ENCODE data around the gene THBS1. TPM values are rescaled to one million over a fixed set of nuclear protein-coding genes. Genes with fewer than 3 reads are reported as not detected.

Gene THBS1
- total RNA-seq, 1 experiment from 2014 or later, result 37.1 TPM

- Mint-ChIP-seq H3K27ac (no peak overlapping the region), H3K4me1 (peaks cover 10% of the 10 kb centered on the region), H3K36me3 (no peaks in the 10 kb centered on the region), H3K4me3 (no peak overlapping the region), H3K27me3 (ENCODE audit: low read depth) (no peaks in the 10 kb centered on the region), H3K9me3 (no peaks in the 10 kb centered on the region)
- DNase-seq (ENCODE audit: low spot score) (no peak), ATAC-seq (no peak)
- ChIA-PET POLR2A (no interaction called here), CTCF (no interaction called here)
- no peak for TF ChIP-seq ZNF671 (CRISPR knock-in tag; IDR thresholded peaks at IDR 0.05)
- no peak for TF ChIP-seq IRF2 (CRISPR knock-in tag; IDR thresholded peaks at IDR 0.05; ENCODE audit: borderline replicate concordance, low read depth)
- TF ChIP-seq FOXP1 (CRISPR knock-in tag; IDR thresholded peaks at IDR 0.05; ENCODE audit: borderline replicate concordance), result no peak
- TF ChIP-seq HMGXB4 (CRISPR knock-in tag; IDR thresholded peaks at IDR 0.05), result no peak
- no peak for TF ChIP-seq RELA (CRISPR knock-in tag; IDR thresholded peaks at IDR 0.05; ENCODE audit: borderline replicate concordance)
- TF ChIP-seq ATF2 (CRISPR knock-in tag; IDR thresholded peaks at IDR 0.05; ENCODE audit: borderline replicate concordance, low read depth), result no peak
- TF ChIP-seq NR1H2 (CRISPR knock-in tag; IDR thresholded peaks at IDR 0.05), result no peak
- TF ChIP-seq, protein P1, sequence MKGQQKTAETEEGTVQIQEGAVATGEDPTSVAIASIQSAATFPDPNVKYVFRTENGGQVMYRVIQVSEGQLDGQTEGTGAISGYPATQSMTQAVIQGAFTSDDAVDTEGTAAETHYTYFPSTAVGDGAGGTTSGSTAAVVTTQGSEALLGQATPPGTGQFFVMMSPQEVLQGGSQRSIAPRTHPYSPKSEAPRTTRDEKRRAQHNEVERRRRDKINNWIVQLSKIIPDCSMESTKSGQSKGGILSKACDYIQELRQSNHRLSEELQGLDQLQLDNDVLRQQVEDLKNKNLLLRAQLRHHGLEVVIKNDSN (CRISPR knock-in tag; IDR thresholded peaks at IDR 0.05), result no peak
- TF ChIP-seq ZNF416 (CRISPR knock-in tag; IDR thresholded peaks at IDR 0.05), result no peak
- TF ChIP-seq ZNF219 (CRISPR knock-in tag; IDR thresholded peaks at IDR 0.05; ENCODE audit: borderline replicate concordance), result no peak
Observed at GRCh38 chr15:39551476-39551875, 29.4 kb upstream of the THBS1 start.

DNA sequence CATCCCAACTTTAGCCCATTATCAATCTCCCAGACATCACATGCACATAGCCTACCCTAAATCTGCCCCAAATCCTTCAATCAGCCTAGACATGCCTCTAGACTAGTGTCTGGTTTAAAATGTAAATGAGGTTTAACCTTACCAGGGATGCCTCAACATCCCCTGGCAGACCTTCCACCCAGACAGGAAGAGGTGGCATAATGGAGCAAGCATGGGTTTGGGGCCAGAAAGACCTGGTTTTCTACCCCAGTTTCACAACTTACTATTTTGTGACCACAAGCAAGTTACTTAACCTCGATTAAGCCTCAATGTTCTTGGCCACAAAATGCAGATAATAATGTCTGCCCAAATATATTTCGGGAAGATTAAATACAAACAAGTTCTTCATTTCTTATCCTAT lies 28.3 kb upstream of the THBS1 start:
- Mint-ChIP-seq H3K9me3 (no peaks in the 10 kb centered on the region), H3K4me1 (peaks cover 10% of the 10 kb centered on the region), H3K36me3 (no peaks in the 10 kb centered on the region), H3K27me3 (ENCODE audit: low read depth) (no peaks in the 10 kb centered on the region), H3K27ac (no peak overlapping the region), H3K4me3 (no peak overlapping the region)
- POLR2A ChIA-PET, result no interaction called here
- DNase-seq (ENCODE audit: low spot score) (no peak), ATAC-seq (no peak)
- TF ChIP-seq CREB1 (CRISPR knock-in tag; IDR thresholded peaks at IDR 0.05) (no peak), STAT6 (CRISPR knock-in tag; conservative IDR thresholded peaks at IDR 0.05; ENCODE audit: low read depth) (no peak), JAZF1 (CRISPR knock-in tag; IDR thresholded peaks at IDR 0.05) (no peak), ZNF263 (CRISPR knock-in tag; IDR thresholded peaks at IDR 0.05; ENCODE audit: low read depth) (no peak), ZSCAN18 (CRISPR knock-in tag; IDR thresholded peaks at IDR 0.05) (no peak)
- TF ChIP-seq, protein P2, sequence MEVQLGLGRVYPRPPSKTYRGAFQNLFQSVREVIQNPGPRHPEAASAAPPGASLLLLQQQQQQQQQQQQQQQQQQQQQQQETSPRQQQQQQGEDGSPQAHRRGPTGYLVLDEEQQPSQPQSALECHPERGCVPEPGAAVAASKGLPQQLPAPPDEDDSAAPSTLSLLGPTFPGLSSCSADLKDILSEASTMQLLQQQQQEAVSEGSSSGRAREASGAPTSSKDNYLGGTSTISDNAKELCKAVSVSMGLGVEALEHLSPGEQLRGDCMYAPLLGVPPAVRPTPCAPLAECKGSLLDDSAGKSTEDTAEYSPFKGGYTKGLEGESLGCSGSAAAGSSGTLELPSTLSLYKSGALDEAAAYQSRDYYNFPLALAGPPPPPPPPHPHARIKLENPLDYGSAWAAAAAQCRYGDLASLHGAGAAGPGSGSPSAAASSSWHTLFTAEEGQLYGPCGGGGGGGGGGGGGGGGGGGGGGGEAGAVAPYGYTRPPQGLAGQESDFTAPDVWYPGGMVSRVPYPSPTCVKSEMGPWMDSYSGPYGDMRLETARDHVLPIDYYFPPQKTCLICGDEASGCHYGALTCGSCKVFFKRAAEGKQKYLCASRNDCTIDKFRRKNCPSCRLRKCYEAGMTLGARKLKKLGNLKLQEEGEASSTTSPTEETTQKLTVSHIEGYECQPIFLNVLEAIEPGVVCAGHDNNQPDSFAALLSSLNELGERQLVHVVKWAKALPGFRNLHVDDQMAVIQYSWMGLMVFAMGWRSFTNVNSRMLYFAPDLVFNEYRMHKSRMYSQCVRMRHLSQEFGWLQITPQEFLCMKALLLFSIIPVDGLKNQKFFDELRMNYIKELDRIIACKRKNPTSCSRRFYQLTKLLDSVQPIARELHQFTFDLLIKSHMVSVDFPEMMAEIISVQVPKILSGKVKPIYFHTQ (CRISPR knock-in tag; IDR thresholded peaks at IDR 0.05), result no peak
- CTCF ChIA-PET, result interaction anchor here (0.8 kb wide), 1 partner anchor 8 kb away, joined by 3 read pairs; no protein-coding TSS in a partner anchor
